NCI-H1436 treated with DMSO at 0.1 percent for 48 hours (cell line): ENCODE results near the gene SGPP1.
"Not testable (repeated sequence)": the region's sequence is repeated elsewhere in the genome, so short reads cannot be mapped to it uniquely, and the experiment has no call there.

ENCODE experiments used
- DNase-seq: peaks from one replicate; lab custom pipeline; 2025; lab: John Stamatoyannopoulos, UW

SGPP1 gene

GRCh38 chr14:63727736-63728728, at the start of gene SGPP1:
SGPP1 (minus strand) TSS chr14:63728065; CDS start chr14:63727944, 121 bp downstream.
- DNase-seq: peak; percentile 33

GRCh38 chr14:63777024-63777423, 49.2 kb upstream of the SGPP1 start:
- no peak for DNase-seq

GRCh38 chr14:63773504-63773903, 45.6 kb upstream of the SGPP1 start:
- no peak for DNase-seq

- DNase-seq: no peak
Measured at GRCh38 chr14:63770187-63770807, 42.4 kb upstream of the SGPP1 start.

- DNase-seq: no peak
Measured at GRCh38 chr14:63766611-63767010, 38.7 kb upstream of the SGPP1 start.

- DNase-seq: no peak
Measured at GRCh38 chr14:63764620-63765139, 36.8 kb upstream of the SGPP1 start.

GRCh38 chr14:63764103-63764502, 36.2 kb upstream of the SGPP1 start:
- DNase-seq: no peak

- DNase-seq: no peak
Measured at GRCh38 chr14:63761351-63762117, 33.7 kb upstream of the SGPP1 start.

- no peak for DNase-seq
Measured at GRCh38 chr14:63760014-63760413, 32.1 kb upstream of the SGPP1 start.

GRCh38 chr14:63759456-63759855, 31.6 kb upstream of the SGPP1 start:
- DNase-seq: no peak

GRCh38 chr14:63757211-63757610, 29.3 kb upstream of the SGPP1 start:
- DNase-seq: no peak

- no peak for DNase-seq
Measured at GRCh38 chr14:63752449-63753169, 24.7 kb upstream of the SGPP1 start.

- not testable (repeated sequence) for DNase-seq
Measured at GRCh38 chr14:63751076-63751475, 23.2 kb upstream of the SGPP1 start.

- no peak for DNase-seq
Measured at GRCh38 chr14:63747846-63748245, 20.0 kb upstream of the SGPP1 start.

GRCh38 chr14:63745858-63746425, 18.1 kb upstream of the SGPP1 start:
- no peak for DNase-seq

GRCh38 chr14:63745272-63745671, 17.4 kb upstream of the SGPP1 start:
- DNase-seq: no peak

- DNase-seq: no peak
Measured at GRCh38 chr14:63737582-63738006, 9.7 kb upstream of the SGPP1 start.

- no peak for DNase-seq
Measured at GRCh38 chr14:63735720-63736119, 7.9 kb upstream of the SGPP1 start.

GRCh38 chr14:63730659-63731058, 2.8 kb upstream of the SGPP1 start:
- DNase-seq: no peak

GRCh38 chr14:63727231-63727735, 582 bp downstream of the SGPP1 start:
- DNase-seq: no peak

GRCh38 chr14:63726499-63726898, 1.4 kb downstream of the SGPP1 start:
- no peak for DNase-seq
